A673 (cell line): ENCODE data around the gene NSD2. TPM values are rescaled to one million over a fixed set of nuclear protein-coding genes. Genes with fewer than 3 reads are reported as not detected.

Experiments
- BruUV-seq: library from RNA; stranded (reverse); fragments of 400-500 nt; replicated peaks from 2 replicates; lab custom pipeline; 2021; lab: Mats Ljungman, UMichigan
- CTCF ChIA-PET: fragments of 300-600 bp; sonication (Branson Sonifier 250); formaldehyde crosslinking; loops from one replicate; lab custom pipeline; 2022; ENCODE audit warnings: antibody characterized with exemption; lab: Charles Lee
- POLR2A ChIA-PET: fragments of 300-600 bp; sonication (Branson Sonifier 250); formaldehyde crosslinking; loops from one replicate; lab custom pipeline; 2022; ENCODE audit warnings: antibody characterized with exemption; ENCODE audit not compliant: low non-redundant PET; lab: Charles Lee
- DNase-seq: peaks from one replicate; pipeline ENCODE4 v3.0.0-alpha.2; 2015; ENCODE audit warnings: low spot score
- H3K27ac ChIP-seq: fragments of 200-600 bp; sonication (generic); 2 replicates; pipeline ENCODE4 v1.5.1; 2016; ENCODE audit warnings: mixed run types, low read depth, mild to moderate bottlenecking, mixed read lengths, antibody characterized with exemption, low read length; ENCODE audit not compliant: poor library complexity, severe bottlenecking
- H3K27me3 ChIP-seq: fragments of 200-600 bp; sonication (generic); replicated peaks from 2 replicates; pipeline ENCODE4 v1.6.1; 2017; ENCODE audit warnings: mixed run types, low read depth, mild to moderate bottlenecking, mixed read lengths, antibody characterized with exemption, low read length; ENCODE audit not compliant: insufficient read depth, poor library complexity
- H3K36me3 ChIP-seq: fragments of 200-600 bp; sonication (generic); 2 replicates; pipeline ENCODE4 v1.6.1; 2016; ENCODE audit warnings: mixed run types, mild to moderate bottlenecking, mixed read lengths, antibody characterized with exemption, low read length; ENCODE audit not compliant: insufficient read depth, poor library complexity, severe bottlenecking
- H3K4me1 ChIP-seq: fragments of 200-600 bp; sonication (generic); 2 replicates; pipeline ENCODE4 v1.6.1; 2017; ENCODE audit warnings: mixed run types, mild to moderate bottlenecking, mixed read lengths, antibody characterized with exemption, low read length; ENCODE audit not compliant: insufficient read depth, poor library complexity, severe bottlenecking
- H3K4me3 ChIP-seq: fragments of 200-600 bp; sonication (generic); 2 replicates; pipeline ENCODE4 v1.5.1; 2016; ENCODE audit warnings: low read depth, mixed run types, mild to moderate bottlenecking, mixed read lengths, low read length; ENCODE audit not compliant: poor library complexity, severe bottlenecking
- H3K9me3 ChIP-seq: fragments of 200-600 bp; sonication (generic); 2 replicates; pipeline ENCODE4 v1.6.1; 2016; ENCODE audit warnings: mixed run types, low read depth, mild to moderate bottlenecking, mixed read lengths, antibody characterized with exemption, low read length; ENCODE audit not compliant: poor library complexity, severe bottlenecking
- CTCF ChIP-seq: fragments of 300-800, 200-600 bp; sonication (generic); conservative IDR thresholded peaks from 2 replicates; pipeline ENCODE4 v1.5.1; 2017; ENCODE audit warnings: low read depth, mild to moderate bottlenecking, antibody characterized with exemption, low read length, moderate library complexity, mixed read lengths
- EZH2 ChIP-seq: fragments of 200-600 bp; sonication (generic); IDR thresholded peaks from 2 replicates; pipeline ENCODE4 v1.6.1; 2017; ENCODE audit warnings: borderline replicate concordance, low read depth, mild to moderate bottlenecking, mixed read lengths, antibody characterized with exemption, low read length; ENCODE audit not compliant: poor library complexity, severe bottlenecking
- intact Hi-C: fragments of 100-400 bp; cut with micrococcal nuclease; formaldehyde crosslinking; loops from one replicate; pipeline ENCODE4 v1.10.0; 2022; ENCODE audit not compliant: unreplicated experiment
- total RNA-seq: library from RNA; stranded (reverse); gene quantifications from 2 replicates; pipeline ENCODE4 v1.2.3, GENCODE V29; 2021

NSD2 gene
- total RNA-seq, 1 experiment from 2014 or later, result 227 TPM

- Histone ChIP-seq H3K9me3 (no peaks in the 10 kb centered on the region), H3K27me3 (no peaks in the 10 kb centered on the region), H3K4me1 (peaks cover 2% of the 10 kb centered on the region), H3K4me3 (no peak overlapping the region), H3K36me3 (no peaks in the 10 kb centered on the region), H3K27ac (no peak overlapping the region)
- no peak for TF ChIP-seq CTCF
- no peak for TF ChIP-seq EZH2
- intact Hi-C loops, result no loop called here
- no TSS peak for BruUV-seq
- ChIA-PET CTCF (no interaction called here), POLR2A (no interaction called here)
- no peak for DNase-seq
Measured at GRCh38 chr4:1863297-1864033, 7.7 kb upstream of the NSD2 start.

GRCh38 chr4:1864076-1865008 is 6.9 kb upstream of the NSD2 start:
- CTCF ChIA-PET, result no interaction called here
- no peak for DNase-seq
- intact Hi-C loops, result no loop called here
- H3K27ac ChIP-seq, result no peak overlapping the region
- H3K27me3 ChIP-seq, result no peaks in the 10 kb centered on the region
- TF ChIP-seq EZH2, result no peak
- TF ChIP-seq CTCF, result no peak
- no peaks in the 10 kb centered on the region for H3K9me3 ChIP-seq
- H3K36me3 ChIP-seq, result no peaks in the 10 kb centered on the region
- POLR2A ChIA-PET, result no interaction called here
- H3K4me3 ChIP-seq, result no peak overlapping the region
- no TSS peak for BruUV-seq
- no peaks in the 10 kb centered on the region for H3K4me1 ChIP-seq

- no peaks in the 10 kb centered on the region for H3K27me3 ChIP-seq
- H3K9me3 ChIP-seq, result no peaks in the 10 kb centered on the region
- ChIA-PET CTCF (no interaction called here), POLR2A (interaction anchor here (0.5 kb wide), 1 partner anchor 98 kb away, joined by 11 read pairs; no protein-coding TSS in a partner anchor)
- no peak overlapping the region for H3K27ac ChIP-seq
- no peak overlapping the region for H3K4me3 ChIP-seq
- peaks cover 5% of the 10 kb centered on the region for H3K4me1 ChIP-seq
- intact Hi-C loops, result no loop called here
- no peak for DNase-seq
- no peaks in the 10 kb centered on the region for H3K36me3 ChIP-seq
- no TSS peak for BruUV-seq
- TF ChIP-seq CTCF (no peak), EZH2 (no peak)
Measured at GRCh38 chr4:1866189-1866661, 5.0 kb upstream of the NSD2 start.
